HG03460 (cell line): ENCODE results near the gene ARMC9.

Experiments used
- ATAC-seq: cut with Tn5 transposase; IDR thresholded peaks from one replicate; pipeline ENCODE4 v1.9.1; 2021; ENCODE audit not compliant: unreplicated experiment

The ARMC9 gene

DNA sequence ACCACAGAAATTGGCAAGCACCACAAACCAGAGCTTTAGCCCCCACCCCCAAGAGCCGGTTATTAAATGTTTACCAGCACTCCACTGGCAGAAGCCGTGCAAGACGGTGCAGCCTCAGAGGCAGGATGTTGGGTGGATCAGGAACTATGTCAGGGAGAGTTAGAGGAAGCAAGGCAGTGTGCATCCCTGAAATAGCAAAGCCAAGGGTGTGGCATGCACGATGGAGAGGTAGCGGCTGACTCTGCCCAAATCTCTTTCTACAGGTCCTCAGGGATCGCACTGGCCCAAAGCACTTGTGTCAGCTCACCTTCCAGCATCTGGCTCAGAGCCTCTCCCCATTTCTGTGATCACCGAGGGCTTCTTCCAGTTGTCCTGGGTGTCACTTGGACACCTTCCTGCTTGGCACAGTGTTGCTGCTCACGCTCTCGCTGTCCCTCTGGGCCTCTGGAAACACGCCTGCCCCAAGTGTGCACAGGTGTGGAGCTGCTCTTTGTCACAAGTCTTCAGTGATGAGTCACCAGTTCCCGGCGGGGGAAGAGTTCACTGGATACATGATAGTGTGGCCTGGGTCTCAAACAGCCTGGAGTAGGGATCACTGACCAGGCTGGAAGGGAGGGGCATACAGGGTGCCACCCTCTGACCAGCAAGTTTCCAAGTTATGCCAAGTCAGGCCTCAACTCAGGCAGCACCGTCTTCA, 179.7 kb downstream of the ARMC9 start:
- no peak for ATAC-seq

DNA sequence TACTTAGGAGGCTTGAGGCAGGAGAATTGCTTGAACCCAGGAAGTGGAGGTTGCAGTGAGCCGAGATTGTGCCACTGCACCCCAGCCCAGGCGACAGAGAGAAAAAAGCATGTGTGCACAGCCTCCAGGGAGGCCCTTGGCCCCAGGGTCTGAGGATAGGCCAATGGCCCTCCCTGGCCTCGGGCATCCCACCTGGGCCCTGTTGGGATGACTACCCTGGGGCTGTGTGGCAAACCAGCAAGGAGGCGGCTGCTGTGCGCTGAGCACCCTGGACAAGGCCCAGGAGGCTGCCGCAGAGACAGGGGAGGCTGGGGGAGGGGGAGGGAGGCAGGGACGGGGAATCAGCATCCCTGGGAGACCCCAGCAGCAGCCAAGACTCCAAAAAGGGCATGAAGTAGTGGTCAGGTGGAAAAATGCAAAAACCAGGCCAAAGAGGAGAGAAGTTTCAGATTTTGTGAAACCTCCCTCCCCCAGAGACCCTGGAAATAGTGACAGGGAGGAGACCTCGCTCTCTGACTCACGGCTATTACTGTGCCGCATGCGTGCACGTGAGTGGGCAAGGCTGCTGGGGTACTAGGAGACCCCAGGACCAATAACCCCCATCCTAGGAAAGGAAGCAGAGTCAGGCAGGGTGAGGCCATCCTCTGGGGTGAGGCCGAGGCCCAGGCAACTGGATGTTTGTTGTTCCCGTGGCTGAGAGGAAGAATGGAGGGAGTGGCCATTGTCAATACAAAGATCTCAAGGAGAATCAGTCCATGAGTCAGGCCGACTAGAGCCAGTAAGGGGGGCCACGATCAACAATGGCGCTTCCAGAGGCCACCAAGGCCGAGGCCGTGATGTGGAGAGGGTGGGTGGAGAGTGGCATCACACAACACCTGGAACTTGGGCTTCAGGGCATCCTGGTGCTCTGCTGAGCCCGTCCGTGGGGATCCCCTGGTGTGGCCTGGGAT, 181.1 kb downstream of the ARMC9 start:
- no peak for ATAC-seq

DNA sequence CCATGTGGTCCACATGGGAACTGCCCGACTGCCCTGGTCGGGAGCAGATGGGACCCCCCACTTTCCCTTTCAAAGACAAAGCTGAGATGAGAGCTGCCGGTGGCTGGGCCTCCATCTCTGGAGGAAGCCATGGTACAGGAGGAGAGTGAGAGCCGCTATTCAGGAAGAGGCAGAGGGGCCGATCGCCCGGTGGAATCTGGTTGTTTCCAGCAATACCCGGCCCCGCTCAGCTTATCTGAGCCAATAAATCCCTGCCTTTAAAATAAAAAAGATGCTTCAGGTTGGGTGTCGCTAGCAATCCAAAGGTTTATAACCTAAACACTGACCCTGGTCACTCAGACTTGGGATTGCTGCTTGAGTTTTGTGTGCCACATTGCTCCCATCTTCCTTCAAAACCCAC, 181.9 kb downstream of the ARMC9 start:
- no peak for ATAC-seq

DNA sequence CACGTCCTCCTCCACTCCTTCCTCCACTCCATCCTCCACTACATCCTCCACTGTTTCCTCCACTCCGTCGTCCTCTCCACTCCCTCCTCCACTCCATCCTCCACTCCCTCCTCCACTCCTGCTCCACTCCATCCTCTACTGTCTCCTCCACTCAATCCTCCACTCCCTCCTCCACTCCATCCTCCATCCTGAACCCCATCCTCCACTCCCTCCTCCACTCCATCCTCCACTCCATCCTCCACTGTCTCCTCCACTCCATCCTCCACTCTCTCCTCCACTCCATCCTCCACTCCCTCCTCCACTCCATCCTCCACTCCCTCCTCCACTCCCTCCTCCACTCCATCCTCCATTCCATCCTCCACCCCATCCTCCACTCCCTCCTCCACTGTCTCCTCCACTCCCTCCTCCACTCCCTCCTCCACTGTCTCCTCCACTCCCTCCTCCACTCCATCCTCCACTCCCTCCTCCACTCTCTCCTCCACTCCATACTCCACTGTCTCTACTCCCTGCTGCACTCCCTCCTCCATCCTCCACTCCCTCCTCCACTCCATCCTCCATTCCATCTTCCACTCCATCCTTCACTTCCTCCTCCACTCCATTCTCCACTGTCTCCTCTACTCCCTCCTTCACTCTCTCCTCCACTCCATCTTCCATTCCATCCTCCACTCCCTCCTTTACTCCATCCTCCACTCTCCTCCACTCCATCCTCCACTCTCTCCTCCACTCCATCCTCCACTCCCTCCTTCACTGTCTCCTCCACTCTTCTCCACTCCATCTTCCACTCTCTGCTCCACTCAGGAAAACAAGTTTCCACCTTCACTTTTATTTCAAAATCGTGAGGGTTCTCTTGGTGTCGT, 182.8 kb downstream of the ARMC9 start:
- ATAC-seq = no peak

DNA sequence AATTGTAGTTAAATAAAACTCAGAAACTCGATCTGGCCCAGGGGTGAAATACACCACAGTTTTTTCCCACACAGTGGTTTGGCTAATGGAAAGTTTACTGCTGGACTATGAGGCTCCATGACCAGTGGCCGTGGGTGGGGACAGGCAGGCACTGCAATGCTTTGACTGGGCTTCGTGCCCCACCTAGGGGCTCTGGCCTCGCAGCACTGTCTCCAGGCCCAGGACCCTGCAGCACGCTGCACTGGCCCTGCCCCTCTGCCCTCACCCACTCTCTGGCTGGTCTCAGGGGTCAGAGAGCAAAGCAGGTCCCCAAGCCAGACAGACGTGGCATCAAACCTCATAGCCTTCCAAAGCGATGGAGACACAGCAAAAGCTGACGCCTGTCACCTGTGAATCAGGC, 183.7 kb downstream of the ARMC9 start:
- ATAC-seq = no peak

DNA sequence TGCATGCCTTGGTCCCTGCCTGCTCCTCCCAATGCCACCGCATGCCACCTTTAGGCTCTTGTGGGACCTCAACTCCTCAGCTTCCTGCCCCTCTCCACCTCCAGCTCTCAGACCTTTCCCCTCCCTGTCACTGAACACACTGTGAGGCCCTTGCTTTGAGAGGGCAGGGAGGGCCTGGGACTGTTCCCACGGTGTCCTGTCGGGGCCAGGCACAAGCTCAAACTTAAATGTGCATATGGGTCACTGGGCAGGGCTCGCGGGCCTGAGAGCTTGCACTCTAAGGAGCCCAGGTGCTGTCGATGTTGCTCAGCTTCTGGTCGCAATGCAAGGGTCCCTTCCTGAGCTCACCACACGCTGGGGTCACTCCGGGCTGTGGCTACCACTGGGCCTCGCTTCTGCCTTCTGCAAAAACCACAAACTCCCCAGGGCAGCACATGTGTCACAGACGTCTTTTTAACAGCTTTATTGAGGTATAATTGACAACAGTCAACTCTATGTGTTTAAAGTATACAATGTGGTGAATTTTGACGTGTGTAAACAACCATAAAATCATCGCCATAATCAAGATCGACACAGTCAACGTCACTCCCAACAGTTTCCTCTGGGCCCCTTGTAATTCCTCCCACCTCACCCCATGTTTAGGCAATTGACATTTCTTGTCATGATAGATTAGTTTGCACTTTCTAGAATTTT, 185.1 kb downstream of the ARMC9 start:
- no peak for ATAC-seq

DNA sequence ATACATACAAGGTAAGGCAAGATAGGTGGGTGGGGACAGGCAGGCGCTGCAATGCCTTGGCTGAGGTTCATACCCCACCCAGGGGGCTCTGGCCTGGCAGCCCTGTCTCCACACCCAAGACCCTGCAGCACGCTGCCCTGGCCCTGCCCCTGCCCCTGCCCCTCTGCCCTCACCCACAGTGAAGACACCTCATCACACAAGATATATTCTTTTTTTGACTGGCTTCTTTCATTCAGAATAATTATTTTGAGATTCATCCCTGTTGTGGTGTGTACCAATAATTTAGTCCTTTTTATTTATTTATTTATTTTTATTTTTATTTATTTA, 185.6 kb downstream of the ARMC9 start:
- ATAC-seq = no peak

DNA sequence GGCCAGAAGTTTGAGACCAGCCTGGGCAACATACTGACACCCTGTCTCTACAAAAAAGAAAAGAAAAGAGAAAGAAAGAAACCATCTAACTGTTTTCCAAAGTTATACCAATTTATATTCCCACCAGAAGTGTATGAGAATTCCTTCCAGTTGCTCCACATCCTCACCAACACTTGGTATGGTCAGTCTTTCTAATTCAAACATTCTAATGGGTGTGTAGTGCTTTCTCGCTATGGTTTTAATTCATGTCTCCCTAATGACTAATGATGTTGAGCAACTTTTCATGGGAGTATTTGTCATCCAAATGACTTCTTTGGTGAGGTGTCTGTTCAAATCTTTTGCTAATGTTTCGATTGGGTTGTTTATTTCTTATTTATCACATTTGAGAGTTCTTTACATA, 186.5 kb downstream of the ARMC9 start:
- no peak for ATAC-seq

DNA sequence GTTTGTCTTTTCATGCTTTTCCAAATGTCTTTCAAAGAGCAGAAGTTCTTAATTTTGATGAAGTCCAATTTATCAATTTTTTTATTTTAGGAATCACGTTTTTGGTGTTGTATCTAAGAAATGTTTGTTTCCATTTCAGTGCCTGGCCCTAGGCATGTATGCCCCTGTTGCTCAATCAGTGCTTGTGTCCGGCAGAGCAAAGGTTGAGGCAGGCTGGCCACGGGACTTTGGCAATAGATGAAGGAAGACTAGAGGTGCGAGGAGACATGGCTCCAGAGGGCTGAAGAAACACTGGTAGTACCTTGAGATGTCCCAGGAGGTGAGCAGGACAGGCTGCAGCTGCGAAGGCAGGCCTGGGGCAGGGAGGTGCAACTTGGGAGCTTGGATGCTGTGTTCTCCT, 187.0 kb downstream of the ARMC9 start:
- no peak for ATAC-seq

DNA sequence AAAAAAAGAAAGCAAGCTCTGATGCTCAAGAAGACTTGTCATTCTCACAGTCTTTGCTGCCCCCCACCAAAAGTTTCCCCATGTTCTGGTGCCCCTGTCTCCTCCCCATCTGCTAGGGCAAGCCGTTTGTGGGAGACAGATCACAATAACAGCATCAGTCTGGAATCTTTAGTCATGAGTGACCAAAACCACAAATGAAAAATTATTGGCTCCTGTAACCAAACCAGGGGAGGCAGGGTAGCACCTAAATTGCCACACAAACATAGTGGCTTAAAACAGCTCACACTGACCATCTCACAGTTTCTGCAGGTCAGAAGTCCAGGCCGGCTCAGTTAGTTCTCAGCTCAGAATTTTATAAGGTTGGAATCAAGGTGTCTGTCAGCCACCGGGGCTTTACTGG, 188.0 kb downstream of the ARMC9 start:
- ATAC-seq = no peak

DNA sequence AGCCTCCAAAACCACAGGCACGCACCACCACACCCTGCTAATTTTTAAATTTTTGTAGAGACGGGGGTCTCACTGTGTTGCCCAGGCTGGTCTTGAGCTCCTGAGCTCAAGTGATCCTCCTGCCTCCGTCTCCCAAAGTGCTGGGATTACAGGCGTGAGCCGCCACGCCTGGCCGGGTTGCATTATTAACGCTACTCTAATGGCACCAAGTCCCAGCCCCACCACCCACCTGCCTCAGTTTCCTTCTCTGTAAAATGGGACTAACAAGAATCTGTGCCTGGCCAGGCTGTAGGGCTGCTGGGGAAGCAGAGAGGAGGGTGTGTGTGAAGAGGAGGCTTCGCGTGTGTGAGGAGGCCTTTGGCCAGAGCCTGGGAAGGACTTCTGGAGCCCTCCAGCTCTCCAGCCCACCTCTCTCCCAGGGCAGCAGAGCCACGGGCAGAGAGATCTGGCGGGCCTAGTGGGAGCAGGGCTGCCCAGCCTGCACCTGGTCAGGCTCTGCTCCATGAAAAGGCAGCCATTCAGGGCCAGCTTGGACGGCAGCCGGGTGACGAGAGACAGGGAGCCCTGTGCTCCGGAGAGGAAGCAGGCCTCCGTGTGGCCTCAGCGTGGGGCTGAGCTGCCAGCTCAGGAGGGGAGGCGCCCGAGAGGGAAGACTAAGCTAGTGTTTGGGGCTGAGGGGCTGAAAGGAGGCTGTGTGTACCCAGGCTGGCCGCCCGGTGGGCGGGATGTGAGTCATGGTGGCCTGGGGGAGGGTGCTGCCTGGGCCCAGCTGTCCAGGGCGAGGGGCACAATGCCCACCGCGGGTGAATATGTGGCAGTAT, 189.7 kb downstream of the ARMC9 start:
- ATAC-seq = no peak

DNA sequence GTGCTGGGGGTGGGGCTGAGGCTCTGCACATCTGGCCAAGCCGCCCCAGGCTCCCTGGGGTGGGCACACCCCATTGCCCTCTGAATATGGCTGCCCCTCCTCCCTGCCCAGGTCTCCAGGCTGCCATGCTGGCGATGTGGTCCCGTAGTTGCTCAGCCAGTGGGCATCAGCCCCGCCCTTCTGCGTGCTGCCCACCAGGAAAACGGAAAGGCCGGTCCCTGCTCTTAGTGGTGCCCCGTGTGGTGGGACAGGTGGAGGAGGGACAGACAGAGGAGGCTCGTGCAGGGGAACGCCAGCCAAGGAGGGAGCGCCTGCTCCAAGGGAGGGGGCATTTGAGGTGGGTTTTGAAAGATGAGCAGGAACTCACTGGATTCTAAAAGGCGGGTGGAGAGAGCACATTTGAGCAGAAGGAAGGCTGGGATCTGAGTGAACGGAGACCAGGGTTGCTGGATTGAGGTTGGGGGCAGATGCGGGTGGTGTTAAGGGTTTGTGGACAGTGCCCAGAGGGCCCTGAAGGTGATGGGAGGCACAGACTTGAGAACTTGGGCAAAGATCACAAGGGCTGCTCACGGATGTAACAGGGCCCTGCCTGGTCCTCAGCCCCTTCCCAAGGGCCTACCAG, 190.4 kb downstream of the ARMC9 start:
- ATAC-seq = no peak

DNA sequence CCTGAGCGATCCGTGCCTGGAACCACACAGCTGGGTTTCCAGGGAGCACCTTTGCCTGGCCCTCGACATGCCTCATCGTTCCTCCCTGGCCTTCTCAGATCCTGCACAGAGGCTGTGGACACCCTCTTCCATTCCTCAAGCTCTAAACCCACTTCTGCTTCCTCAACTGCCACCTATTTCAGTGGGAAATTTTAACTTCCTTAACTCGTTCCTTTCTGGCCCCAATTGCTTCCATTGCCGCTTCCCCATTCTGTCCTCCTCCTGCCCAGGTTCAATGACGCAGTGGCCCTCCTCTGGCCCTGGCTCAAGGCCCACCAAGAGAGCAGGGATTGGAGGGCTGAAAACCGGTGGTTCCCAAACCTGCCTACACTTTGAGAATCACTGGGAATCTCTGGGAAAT, 192.2 kb downstream of the ARMC9 start:
- no peak for ATAC-seq

DNA sequence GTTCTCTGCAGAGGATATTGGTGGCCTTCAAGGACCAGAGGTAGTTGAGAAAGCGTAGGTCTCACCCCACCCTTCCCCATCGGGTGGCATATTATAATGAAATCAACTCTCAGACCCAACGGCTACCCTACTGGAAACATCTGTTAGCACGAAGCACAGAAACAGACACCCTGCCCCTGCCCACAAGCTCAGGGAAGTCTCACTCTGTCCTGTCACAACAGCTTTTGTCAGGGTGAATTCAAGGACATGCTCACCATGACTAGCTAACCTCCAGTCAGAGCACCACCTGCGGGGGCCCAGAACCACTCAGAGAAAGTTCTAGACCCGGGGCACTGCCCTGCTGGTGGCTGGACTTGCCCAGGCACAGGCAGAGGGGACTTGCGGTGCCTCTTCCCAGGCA, 193.6 kb downstream of the ARMC9 start:
- no peak for ATAC-seq

DNA sequence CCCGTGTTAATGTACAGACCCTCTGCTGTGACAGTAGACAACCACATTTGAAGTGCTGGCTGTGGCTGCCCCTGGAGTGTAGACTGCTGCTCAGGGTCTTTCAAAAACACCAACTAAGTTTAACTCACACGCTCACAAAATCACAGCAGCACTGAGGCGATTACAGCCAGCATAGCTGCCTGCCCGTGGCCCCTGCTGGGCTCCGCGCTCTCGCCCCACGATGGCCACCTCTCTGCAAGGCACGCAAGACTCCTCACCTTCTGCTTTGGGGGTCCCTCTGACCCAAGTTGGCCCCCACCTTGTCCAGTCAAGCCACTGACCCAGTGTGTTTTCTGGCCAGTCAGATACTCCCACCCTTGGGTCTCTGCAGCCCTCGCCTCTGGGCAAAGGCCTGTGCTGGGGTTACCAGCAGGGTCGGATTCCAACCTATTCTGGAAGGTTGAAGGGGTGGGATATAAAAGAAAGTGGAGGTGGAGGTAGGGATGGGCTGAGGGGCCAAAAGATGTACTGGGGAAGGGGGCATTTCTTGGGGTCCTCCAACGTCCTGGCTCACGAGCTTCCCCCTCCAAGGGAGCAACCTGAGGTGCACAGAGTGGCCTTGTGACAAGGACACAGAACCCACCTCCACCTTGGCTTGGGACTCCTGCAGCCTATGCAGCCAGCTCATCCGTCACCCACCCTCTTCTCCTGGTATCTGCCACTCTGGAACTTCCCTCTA, 194.2 kb downstream of the ARMC9 start:
- ATAC-seq = no peak

DNA sequence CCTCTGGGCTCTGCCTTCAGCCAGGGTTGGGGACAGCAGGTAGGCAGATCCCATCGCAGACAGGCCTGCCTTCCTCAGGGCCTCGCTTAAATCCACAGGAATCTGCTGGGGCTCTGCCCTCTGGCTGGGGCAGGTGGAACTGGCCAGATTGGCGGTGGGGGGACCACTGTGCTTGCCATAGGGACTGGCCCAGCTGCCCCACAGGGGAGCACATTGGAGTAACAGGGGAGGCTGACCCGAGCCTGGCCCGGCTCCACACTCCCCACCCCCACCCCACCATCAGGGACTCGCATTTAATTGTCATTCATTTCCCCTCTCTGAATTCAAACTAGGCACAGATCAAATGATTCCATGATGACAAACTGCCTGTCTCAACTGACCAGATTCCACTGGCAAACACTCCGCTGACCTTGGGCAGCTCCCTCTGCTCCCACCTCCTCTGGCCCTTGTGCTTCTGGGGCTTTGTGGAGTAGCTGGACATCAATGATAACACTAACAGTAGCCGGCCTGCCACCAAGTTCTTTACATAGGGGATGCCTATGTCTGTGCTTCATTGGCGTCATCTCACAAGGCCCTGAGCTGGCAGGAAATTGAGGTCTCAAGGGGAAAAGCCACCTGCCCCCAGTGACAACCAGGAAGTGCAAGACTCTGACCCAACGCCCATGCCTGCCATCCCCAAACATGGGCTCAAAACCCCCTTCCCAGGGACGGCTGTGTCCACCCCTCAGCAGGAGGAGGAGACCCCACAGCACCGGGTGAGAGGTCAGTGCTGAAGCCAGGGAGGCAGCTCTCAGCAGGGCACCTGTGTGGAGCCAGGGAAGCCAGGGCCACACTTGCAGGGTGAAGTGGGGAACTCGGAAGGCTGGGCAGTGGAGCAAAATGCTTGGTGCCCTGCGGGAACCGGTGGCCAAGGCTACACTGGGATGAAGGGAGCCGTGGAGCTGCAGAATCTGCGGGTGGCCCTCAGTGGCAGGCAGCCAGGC, 195.0 kb downstream of the ARMC9 start:
- ATAC-seq = peak; percentile 44

DNA sequence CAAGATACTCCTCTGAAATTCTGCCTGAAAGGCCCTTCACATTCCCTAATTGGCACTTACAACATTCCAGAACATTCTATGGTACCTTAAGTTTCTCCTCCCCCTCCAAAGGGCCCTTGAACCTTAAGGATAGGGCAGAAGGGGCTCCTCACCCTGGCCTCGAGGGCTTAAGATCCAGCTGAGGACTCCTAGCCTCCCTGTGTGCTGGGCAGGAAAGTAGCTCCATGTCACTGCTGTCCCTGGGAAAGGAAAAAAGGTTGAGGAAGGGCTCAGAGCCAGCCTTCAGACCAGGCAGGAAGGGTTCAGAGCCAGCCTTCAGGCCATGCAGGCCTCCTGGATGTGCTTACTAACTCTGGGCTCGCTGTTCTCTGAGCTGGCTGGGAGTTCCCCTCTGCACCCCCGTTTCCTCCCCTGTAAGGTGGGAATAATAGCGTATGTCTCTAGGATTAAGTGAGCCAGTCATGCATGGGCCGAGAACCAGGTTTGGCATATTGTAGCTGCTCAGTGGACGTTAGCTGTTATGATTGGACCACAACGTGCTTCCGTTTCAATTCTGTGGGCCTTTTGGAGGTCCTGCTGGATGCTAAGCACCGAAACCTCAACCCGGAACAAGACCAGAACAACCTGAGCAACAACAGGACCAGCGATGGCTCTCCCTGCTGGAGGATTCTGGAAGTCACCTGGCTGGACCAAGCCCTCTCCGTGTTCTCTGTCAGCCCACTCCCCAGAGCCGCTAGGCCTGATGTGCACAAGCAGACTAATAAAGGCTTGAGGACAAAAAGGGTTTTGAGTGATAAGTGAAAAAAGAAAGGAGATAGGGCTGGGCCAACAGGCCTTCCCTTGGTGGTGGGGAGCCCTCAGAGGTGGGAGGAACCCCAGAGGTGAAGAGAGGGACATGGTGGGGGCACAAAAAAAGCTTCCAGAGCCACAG, 196.0 kb downstream of the ARMC9 start:
- peak; percentile 51 for ATAC-seq
